Progenitor cell of endocrine pancreas (in vitro differentiated cells): ENCODE data around the gene HYAL2. TPM values are rescaled to one million over a fixed set of nuclear protein-coding genes. Genes with fewer than 3 reads are reported as not detected.

Source experiments
- DNase-seq: peaks from one replicate; pipeline ENCODE4 v3.0.0; 2021; ENCODE audit warnings: low spot score; ENCODE audit not compliant: unreplicated experiment
- H3K27ac Mint-ChIP-seq: 2 replicates; pipeline ENCODE4 v1.8.0; 2021; ENCODE audit warnings: mild to moderate bottlenecking, moderate library complexity, mixed read lengths
- H3K27me3 Mint-ChIP-seq: 2 replicates; pipeline ENCODE4 v1.8.0; 2021; ENCODE audit warnings: mixed read lengths
- H3K36me3 Mint-ChIP-seq: 2 replicates; pipeline ENCODE4 v1.8.0; 2022; ENCODE audit warnings: mixed read lengths; ENCODE audit not compliant: insufficient read depth
- H3K4me1 Mint-ChIP-seq: 2 replicates; pipeline ENCODE4 v1.8.0; 2021; ENCODE audit warnings: low read depth, mixed read lengths
- H3K4me3 Mint-ChIP-seq: 2 replicates; pipeline ENCODE4 v1.8.0; 2021; ENCODE audit warnings: low read depth, mild to moderate bottlenecking, moderate library complexity, mixed read lengths
- H3K9me3 Mint-ChIP-seq: 2 replicates; pipeline ENCODE4 v1.8.0; 2021; ENCODE audit warnings: low read depth, mixed read lengths
- CTCF ChIP-seq: fragments of 200-600 bp; sonication (generic); IDR thresholded peaks from one replicate; pipeline ENCODE4 v1.5.0; 2021; ENCODE audit warnings: antibody characterized with exemption, mild to moderate bottlenecking; ENCODE audit not compliant: unreplicated experiment
- total RNA-seq: library from RNA; stranded (reverse); gene quantifications from 2 replicates; pipeline ENCODE4 v1.2.1, GENCODE V29; 2021

The HYAL2 gene
- total RNA-seq, 1 donor from 2014 or later: 77.9 TPM

DNA sequence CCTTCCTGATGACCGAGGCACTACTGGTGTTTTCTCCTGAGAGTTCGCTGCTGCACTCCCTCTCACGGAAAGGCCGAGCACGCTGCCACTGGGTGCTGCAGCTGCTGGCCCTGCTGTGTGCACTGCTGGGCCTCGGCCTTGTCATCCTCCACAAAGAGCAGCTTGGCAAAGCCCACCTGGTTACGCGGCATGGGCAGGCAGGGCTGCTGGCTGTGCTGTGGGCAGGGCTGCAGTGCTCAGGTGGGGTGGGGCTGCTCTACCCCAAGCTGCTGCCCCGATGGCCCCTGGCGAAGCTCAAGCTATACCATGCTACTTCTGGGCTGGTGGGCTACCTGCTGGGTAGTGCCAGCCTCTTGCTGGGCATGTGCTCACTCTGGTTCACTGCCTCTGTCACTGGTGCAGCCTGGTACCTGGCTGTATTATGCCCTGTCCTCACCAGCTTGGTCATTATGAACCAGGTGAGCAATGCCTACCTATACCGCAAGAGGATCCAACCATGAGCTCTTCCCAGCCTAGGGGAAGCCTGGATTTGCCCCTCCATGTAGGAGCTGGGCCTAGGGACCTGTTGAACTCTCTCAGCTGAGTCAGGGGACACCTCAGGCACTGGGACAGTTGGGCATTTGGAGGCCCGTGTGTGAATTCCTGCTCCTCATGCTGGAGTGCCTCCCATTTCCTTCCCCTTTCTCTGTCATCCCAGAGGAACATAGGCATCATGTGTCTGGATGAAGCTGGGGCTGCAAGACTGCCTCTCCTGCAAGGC is 30.9 kb upstream of the HYAL2 start:
- Mint-ChIP-seq H3K4me3 (no peak overlapping the region), H3K9me3 (no peaks in the 10 kb centered on the region), H3K36me3 (peaks cover 4% of the 10 kb centered on the region), H3K27me3 (no peaks in the 10 kb centered on the region), H3K27ac (no peak overlapping the region), H3K4me1 (peaks cover 37% of the 10 kb centered on the region)
- no peak for TF ChIP-seq CTCF
- DNase-seq: no peak

- H3K27ac Mint-ChIP-seq: no peak overlapping the region
- H3K4me3 Mint-ChIP-seq: no peak overlapping the region
- no peaks in the 10 kb centered on the region for H3K27me3 Mint-ChIP-seq
- DNase-seq: no peak
- H3K36me3 Mint-ChIP-seq: peaks cover 5% of the 10 kb centered on the region
- TF ChIP-seq CTCF: peak; percentile 24
- H3K9me3 Mint-ChIP-seq: no peaks in the 10 kb centered on the region
- H3K4me1 Mint-ChIP-seq: peaks cover 31% of the 10 kb centered on the region
Measured at GRCh38 chr3:50352781-50353180, 30.2 kb upstream of the HYAL2 start.

GRCh38 chr3:50351323-50351697 is 28.8 kb upstream of the HYAL2 start:
- H3K4me3 Mint-ChIP-seq: peak overlapping the region; percentile 96
- H3K27ac Mint-ChIP-seq: peak overlapping the region; percentile 76

GRCh38 chr3:50350527-50351322 is 28.2 kb upstream of the HYAL2 start, which contains the start of the genes CYB561D2 and NPRL2:
CYB561D2 (plus strand) TSS chr3:50350862; CDS start chr3:50351434, 572 bp downstream.
NPRL2 (minus strand) TSS chr3:50350775; CDS start chr3:50350652, 123 bp downstream.
- H3K4me3 Mint-ChIP-seq: peak within 1 kb of the TSS; percentile 96
- H3K4me1 Mint-ChIP-seq: peaks cover 21% of the 10 kb centered on the region
- peaks cover 5% of the 10 kb centered on the region for H3K36me3 Mint-ChIP-seq
- no peak for TF ChIP-seq CTCF
- no peaks in the 10 kb centered on the region for H3K9me3 Mint-ChIP-seq
- H3K27ac Mint-ChIP-seq: peak within 1 kb of the TSS; percentile 96
- H3K27me3 Mint-ChIP-seq: peaks cover 7% of the 10 kb centered on the region
- peak; percentile 88 for DNase-seq

More at GRCh38 chr3:50351323-50351697, 28.8 kb upstream of the HYAL2 start:
- H3K27me3 Mint-ChIP-seq: peaks cover 3% of the 10 kb centered on the region
- TF ChIP-seq CTCF: no peak
- H3K9me3 Mint-ChIP-seq: no peaks in the 10 kb centered on the region
- peaks cover 19% of the 10 kb centered on the region for H3K4me1 Mint-ChIP-seq
- DNase-seq: no peak
- peaks cover 5% of the 10 kb centered on the region for H3K36me3 Mint-ChIP-seq

GRCh38 chr3:50350213-50350526 is 27.6 kb upstream of the HYAL2 start:
- H3K4me3 Mint-ChIP-seq: peak overlapping the region; percentile 96
- TF ChIP-seq CTCF: no peak
- H3K27ac Mint-ChIP-seq: peak overlapping the region; percentile 96
- DNase-seq: no peak
- H3K4me1 Mint-ChIP-seq: peaks cover 21% of the 10 kb centered on the region
- no peaks in the 10 kb centered on the region for H3K9me3 Mint-ChIP-seq
- peaks cover 7% of the 10 kb centered on the region for H3K27me3 Mint-ChIP-seq
- peaks cover 5% of the 10 kb centered on the region for H3K36me3 Mint-ChIP-seq
